ENCODE data around the gene WDR5. TPM values are rescaled to one million over a fixed set of nuclear protein-coding genes. Genes with fewer than 3 reads are reported as not detected.

WDR5 gene
- total RNA-seq, 1 donor from 2014 or later: 28.2 TPM

DNA sequence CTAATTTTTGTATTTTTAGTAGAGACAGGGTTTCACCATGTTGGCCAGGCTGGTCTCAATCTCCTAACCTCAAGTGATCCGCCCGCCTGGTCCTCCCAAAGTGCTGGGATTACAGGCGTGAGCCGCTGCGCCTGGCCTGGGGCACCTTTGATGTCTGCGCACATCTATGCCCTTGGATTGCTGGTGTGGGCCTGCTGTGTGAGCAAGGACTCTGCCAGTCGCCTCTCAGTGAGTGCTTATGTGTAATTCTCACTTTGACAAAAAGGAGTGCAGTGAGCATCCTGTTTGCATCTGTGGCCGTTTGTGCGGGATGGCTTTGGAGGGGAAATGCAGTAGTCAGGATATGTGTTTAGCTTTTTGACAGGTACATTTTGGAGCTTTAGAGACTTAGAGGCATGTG is 9.4 kb downstream of the WDR5 start:
- Histone ChIP-seq H3K36me3 (ENCODE audit: control insufficient read depth in 3 of 3, insufficient read depth in 3 of 3, low read length in 3 of 3) (peaks cover 59 to 68% (median 66%) of the 10 kb centered on the region in 3 donors), H3K4me1 (ENCODE audit: control insufficient read depth in 3 of 3, insufficient read depth in 3 of 3, low read length in 3 of 3) (no peaks in the 10 kb centered on the region), H3K4me3 (ENCODE audit: low read length in 3 of 3) (no peak overlapping the region), H3K27me3 (ENCODE audit: control insufficient read depth in 3 of 3, insufficient read depth in 3 of 3, low read length in 3 of 3) (no peaks in the 10 kb centered on the region), H3K9ac (ENCODE audit: low read depth in 1 of 3, low read length in 3 of 3) (no peak overlapping the region), H3K9me3 (ENCODE audit: control insufficient read depth in 3 of 3, low read length in 3 of 3) (no peaks in the 10 kb centered on the region), H3K27ac (ENCODE audit: low read depth, low read length) (no peak overlapping the region)

DNA sequence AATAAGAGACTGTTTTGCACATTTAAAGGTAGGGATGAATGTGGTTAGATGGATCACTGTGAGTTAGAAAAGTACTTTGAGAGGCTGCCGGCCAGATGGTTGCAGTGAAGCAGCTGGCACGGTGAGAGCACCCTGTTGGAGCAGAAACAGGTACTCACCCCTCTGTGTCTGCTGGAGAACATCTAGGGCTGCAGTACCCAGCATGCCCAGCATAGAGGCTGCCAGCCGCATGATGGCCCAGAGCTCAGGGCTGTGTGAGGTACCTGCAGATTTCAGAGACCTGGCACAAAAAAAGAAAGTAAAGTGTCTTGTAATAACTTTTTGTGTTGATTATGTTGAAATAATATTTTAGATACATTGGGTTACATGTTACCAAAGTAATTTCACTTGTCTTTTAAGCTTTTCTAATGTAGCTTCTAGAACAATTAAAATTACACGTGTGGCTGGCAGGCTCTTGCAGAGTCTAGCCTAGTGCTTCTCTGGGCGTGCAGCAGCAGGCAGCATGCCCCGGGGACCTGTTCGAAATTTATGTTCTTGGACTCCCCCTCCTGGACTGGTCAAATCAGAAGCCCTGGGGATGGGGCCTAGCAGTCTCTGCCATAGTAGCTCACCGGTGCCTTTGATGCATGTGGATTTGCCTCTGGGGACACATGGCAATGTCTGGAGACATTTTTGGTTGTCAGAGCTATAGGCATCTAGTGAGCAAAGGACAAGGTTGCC is 11.1 kb downstream of the WDR5 start:
- Histone ChIP-seq H3K9ac (ENCODE audit: low read depth in 1 of 3, low read length in 3 of 3) (peak overlapping the region in 1 of 3 donors; percentile 8), H3K4me3 (ENCODE audit: low read length in 3 of 3) (no peak overlapping the region), H3K27me3 (ENCODE audit: control insufficient read depth in 3 of 3, insufficient read depth in 3 of 3, low read length in 3 of 3) (no peaks in the 10 kb centered on the region), H3K36me3 (ENCODE audit: control insufficient read depth in 3 of 3, insufficient read depth in 3 of 3, low read length in 3 of 3) (peaks cover 62 to 68% (median 67%) of the 10 kb centered on the region in 3 donors), H3K9me3 (ENCODE audit: control insufficient read depth in 3 of 3, low read length in 3 of 3) (no peaks in the 10 kb centered on the region), H3K4me1 (ENCODE audit: control insufficient read depth in 3 of 3, insufficient read depth in 3 of 3, low read length in 3 of 3) (peaks cover 0 to 9% (median 0%) of the 10 kb centered on the region in 3 donors), H3K27ac (ENCODE audit: low read depth, low read length) (no peak overlapping the region)

DNA sequence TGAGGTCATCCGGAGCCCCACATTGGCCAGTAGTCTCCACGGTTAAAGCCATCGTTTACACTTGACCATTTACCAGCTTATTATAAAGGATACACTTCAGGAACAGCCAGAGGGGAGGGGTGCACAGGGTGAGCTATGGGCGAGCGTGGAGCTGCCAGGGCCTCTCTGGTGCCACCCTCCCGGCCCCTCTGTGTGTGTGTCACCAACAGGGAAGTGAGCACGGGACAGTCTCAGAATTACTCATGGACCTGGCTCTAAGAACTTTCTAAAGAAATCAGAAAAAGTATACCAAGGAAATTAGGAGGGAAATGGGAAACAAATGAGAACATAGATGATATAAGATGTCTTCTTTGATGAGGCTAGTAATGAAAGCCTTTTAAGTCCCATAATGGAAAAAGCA is 13.5 kb downstream of the WDR5 start:
- no peak overlapping the region for H3K27ac ChIP-seq (ENCODE audit: low read depth, low read length)
- no peak overlapping the region for H3K4me3 ChIP-seq (ENCODE audit: low read length in 3 of 3)
- H3K36me3 ChIP-seq (ENCODE audit: control insufficient read depth in 3 of 3, insufficient read depth in 3 of 3, low read length in 3 of 3): peaks cover 67 to 77% (median 69%) of the 10 kb centered on the region in 3 donors
- no peaks in the 10 kb centered on the region for H3K9me3 ChIP-seq (ENCODE audit: control insufficient read depth in 3 of 3, low read length in 3 of 3)
- H3K27me3 ChIP-seq (ENCODE audit: control insufficient read depth in 3 of 3, insufficient read depth in 3 of 3, low read length in 3 of 3): no peaks in the 10 kb centered on the region
- H3K4me1 ChIP-seq (ENCODE audit: control insufficient read depth in 3 of 3, insufficient read depth in 3 of 3, low read length in 3 of 3): peaks cover 0 to 19% (median 0%) of the 10 kb centered on the region in 3 donors
- H3K9ac ChIP-seq (ENCODE audit: low read depth in 1 of 3, low read length in 3 of 3): no peak overlapping the region

DNA sequence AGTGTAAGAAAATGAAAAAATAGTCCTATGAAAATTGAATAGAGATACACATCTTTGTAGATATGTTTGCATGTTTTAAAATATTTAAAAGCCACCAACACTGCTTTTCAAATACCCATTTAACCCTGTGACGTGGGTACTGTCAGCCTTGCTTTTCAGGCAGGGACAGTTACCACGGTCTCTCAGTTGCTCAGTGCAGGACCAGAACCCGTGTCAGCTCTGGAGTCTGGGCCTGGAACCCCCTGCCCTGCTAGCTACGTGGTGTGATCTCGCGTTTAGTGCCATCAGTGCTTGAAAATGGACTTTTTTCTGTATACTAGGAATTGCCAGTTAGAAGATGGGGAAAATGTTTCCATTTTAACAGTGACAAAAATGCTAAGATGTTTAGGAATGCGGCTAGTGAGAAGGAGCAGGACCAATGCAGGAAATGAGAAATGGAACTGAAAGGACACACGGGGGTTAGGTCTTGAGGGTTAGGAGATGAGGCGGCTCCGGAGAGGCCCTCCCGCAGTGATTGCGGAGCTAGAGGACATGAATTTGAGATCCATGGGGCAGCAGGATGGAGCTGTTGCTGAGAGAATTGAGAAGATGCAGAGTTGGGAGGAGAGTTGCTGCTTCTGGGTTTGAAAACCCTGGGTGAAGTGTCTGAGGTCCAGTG is 14.8 kb downstream of the WDR5 start:
- no peak overlapping the region for H3K27ac ChIP-seq (ENCODE audit: low read depth, low read length)
- H3K9ac ChIP-seq (ENCODE audit: low read depth in 1 of 3, low read length in 3 of 3): no peak overlapping the region
- H3K36me3 ChIP-seq (ENCODE audit: control insufficient read depth in 3 of 3, insufficient read depth in 3 of 3, low read length in 3 of 3): peaks cover 72 to 85% (median 73%) of the 10 kb centered on the region in 3 donors
- peaks cover 0 to 19% (median 0%) of the 10 kb centered on the region in 3 donors for H3K4me1 ChIP-seq (ENCODE audit: control insufficient read depth in 3 of 3, insufficient read depth in 3 of 3, low read length in 3 of 3)
- no peak overlapping the region for H3K4me3 ChIP-seq (ENCODE audit: low read length in 3 of 3)
- no peaks in the 10 kb centered on the region for H3K27me3 ChIP-seq (ENCODE audit: control insufficient read depth in 3 of 3, insufficient read depth in 3 of 3, low read length in 3 of 3)
- H3K9me3 ChIP-seq (ENCODE audit: control insufficient read depth in 3 of 3, low read length in 3 of 3): no peaks in the 10 kb centered on the region

DNA sequence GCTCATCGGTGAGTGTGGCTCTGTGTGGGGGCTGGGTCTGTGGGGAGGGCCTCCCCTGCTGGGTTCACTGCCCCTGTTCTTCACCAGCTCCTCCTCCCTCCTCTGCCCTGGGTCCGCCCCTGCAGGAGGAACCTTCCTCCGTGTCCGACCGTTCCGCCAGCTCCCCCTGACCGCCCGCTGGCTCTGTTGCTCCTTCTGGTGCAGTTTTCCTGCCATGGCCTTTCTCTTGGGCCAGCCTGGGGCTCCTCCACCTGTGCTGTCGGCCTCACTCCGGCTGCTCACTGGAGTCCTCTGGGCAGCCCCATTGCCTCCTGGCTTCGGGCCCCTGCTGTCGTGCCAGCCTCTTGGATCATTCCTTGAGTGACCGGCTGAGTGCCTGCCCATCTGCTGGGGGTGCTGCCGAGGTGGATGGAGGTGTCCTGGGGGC is 16.2 kb downstream of the WDR5 start:
- Histone ChIP-seq H3K4me3 (ENCODE audit: low read length in 3 of 3) (no peak overlapping the region), H3K27ac (ENCODE audit: low read depth, low read length) (no peak overlapping the region), H3K9me3 (ENCODE audit: control insufficient read depth in 3 of 3, low read length in 3 of 3) (no peaks in the 10 kb centered on the region), H3K4me1 (ENCODE audit: control insufficient read depth in 3 of 3, insufficient read depth in 3 of 3, low read length in 3 of 3) (peaks cover 0 to 19% (median 0%) of the 10 kb centered on the region in 3 donors), H3K9ac (ENCODE audit: low read depth in 1 of 3, low read length in 3 of 3) (no peak overlapping the region), H3K27me3 (ENCODE audit: control insufficient read depth in 3 of 3, insufficient read depth in 3 of 3, low read length in 3 of 3) (no peaks in the 10 kb centered on the region), H3K36me3 (ENCODE audit: control insufficient read depth in 3 of 3, insufficient read depth in 3 of 3, low read length in 3 of 3) (peaks cover 80 to 92% (median 80%) of the 10 kb centered on the region in 3 donors)

DNA sequence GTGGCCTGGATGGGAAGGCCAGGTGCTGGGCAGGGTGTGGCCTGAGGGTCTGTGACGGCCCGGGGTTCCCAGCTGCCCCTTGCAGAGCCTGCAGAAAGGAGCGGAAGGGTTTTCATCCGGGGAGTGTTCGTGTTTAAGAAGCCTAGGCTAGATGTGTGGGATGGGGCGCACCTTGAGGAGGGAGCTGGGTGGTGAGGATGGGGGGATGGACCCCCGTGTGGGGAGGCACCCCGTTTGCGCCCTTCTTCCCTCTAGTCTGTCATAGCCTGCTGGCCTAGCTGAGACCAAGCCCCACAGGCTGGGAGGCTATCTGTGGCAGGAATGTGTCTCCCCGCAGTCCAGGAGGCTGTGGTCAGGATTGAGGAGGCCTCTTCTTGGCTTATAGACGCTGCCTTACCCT is 16.6 kb downstream of the WDR5 start:
- Histone ChIP-seq H3K36me3 (ENCODE audit: control insufficient read depth in 3 of 3, insufficient read depth in 3 of 3, low read length in 3 of 3) (peaks cover 80 to 93% (median 80%) of the 10 kb centered on the region in 3 donors), H3K27ac (ENCODE audit: low read depth, low read length) (no peak overlapping the region), H3K9ac (ENCODE audit: low read depth in 1 of 3, low read length in 3 of 3) (no peak overlapping the region), H3K9me3 (ENCODE audit: control insufficient read depth in 3 of 3, low read length in 3 of 3) (no peaks in the 10 kb centered on the region), H3K4me3 (ENCODE audit: low read length in 3 of 3) (no peak overlapping the region), H3K4me1 (ENCODE audit: control insufficient read depth in 3 of 3, insufficient read depth in 3 of 3, low read length in 3 of 3) (peaks cover 0 to 19% (median 0%) of the 10 kb centered on the region in 3 donors), H3K27me3 (ENCODE audit: control insufficient read depth in 3 of 3, insufficient read depth in 3 of 3, low read length in 3 of 3) (no peaks in the 10 kb centered on the region)

DNA sequence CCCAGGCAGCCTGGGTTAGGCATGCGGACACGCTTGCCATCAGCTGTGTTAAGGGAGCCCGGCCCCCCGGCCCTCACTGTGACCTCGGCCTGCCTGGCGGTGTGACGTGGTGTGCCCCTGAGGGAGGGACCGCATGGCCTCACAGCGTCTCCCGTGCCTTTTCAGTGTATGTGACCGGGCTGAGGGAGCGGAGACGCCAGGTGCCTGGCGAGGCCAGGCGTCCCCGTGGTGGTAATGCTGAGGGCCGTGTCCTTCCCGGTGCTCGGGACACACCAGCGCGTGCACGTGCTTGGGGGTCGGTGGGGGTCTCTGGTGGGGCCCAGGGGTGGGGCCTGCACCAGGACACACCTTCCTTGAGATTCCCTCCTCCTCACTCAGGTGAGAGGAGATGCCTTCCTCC is 17.6 kb downstream of the WDR5 start:
- Histone ChIP-seq H3K9me3 (ENCODE audit: control insufficient read depth in 3 of 3, low read length in 3 of 3) (no peaks in the 10 kb centered on the region), H3K36me3 (ENCODE audit: control insufficient read depth in 3 of 3, insufficient read depth in 3 of 3, low read length in 3 of 3) (peaks cover 84 to 97% (median 84%) of the 10 kb centered on the region in 3 donors), H3K4me1 (ENCODE audit: control insufficient read depth in 3 of 3, insufficient read depth in 3 of 3, low read length in 3 of 3) (peaks cover 0 to 19% (median 0%) of the 10 kb centered on the region in 3 donors), H3K9ac (ENCODE audit: low read depth in 1 of 3, low read length in 3 of 3) (no peak overlapping the region), H3K27me3 (ENCODE audit: control insufficient read depth in 3 of 3, insufficient read depth in 3 of 3, low read length in 3 of 3) (no peaks in the 10 kb centered on the region), H3K27ac (ENCODE audit: low read depth, low read length) (no peak overlapping the region), H3K4me3 (ENCODE audit: low read length in 3 of 3) (no peak overlapping the region)

DNA sequence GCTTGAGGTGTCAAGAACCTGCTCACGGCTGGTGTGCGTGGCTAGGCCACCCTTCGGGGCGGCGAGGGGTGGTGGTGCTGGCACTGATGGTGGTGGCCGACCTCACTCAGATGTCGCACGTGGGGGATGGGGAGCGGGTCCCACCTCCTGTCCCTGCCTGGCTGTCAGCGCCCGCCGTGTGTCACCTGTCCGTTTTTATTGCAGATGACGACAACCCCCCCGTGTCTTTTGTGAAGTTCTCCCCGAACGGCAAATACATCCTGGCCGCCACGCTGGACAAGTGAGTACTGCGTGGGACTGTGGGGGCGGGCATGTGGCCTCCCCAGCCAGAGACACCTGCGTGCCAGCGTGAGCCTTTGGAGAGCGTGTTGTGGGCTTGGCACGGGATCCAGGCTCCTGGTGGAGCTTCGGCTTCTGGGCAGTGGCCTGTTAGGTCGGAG is 18.4 kb downstream of the WDR5 start:
- Histone ChIP-seq H3K36me3 (ENCODE audit: control insufficient read depth in 3 of 3, insufficient read depth in 3 of 3, low read length in 3 of 3) (peaks cover 79 to 97% (median 83%) of the 10 kb centered on the region in 3 donors), H3K9me3 (ENCODE audit: control insufficient read depth in 3 of 3, low read length in 3 of 3) (no peaks in the 10 kb centered on the region), H3K27me3 (ENCODE audit: control insufficient read depth in 3 of 3, insufficient read depth in 3 of 3, low read length in 3 of 3) (no peaks in the 10 kb centered on the region), H3K27ac (ENCODE audit: low read depth, low read length) (no peak overlapping the region), H3K4me1 (ENCODE audit: control insufficient read depth in 3 of 3, insufficient read depth in 3 of 3, low read length in 3 of 3) (peaks cover 0 to 19% (median 0%) of the 10 kb centered on the region in 3 donors), H3K9ac (ENCODE audit: low read depth in 1 of 3, low read length in 3 of 3) (no peak overlapping the region), H3K4me3 (ENCODE audit: low read length in 3 of 3) (no peak overlapping the region)

DNA sequence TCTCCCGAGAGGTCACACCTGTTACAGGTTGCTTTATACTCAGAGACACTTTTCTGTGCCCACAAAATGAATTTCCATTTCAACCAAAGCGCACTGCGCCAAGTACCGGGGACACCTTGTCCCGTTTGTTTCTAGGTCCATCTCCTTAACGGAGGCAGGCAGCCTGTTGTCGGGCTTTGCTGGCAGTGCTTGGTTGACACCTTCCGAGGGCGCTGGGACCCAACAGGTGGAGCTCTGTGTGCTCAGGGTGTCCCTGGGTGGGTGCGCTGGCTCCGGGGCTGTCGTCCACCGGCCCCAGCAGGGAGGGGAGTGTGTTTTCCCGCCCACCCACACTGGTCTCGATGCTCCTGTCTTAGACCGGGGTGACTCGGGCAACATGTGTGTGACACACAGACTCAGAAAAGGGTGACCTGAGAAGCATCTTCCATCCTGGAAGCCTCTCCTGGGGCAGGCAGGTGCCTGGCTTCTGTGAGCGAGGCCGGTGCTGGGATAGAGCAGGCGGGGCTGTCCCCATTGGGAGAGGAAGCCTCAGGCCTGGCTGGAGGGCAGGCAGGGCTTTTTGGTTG is 20.0 kb downstream of the WDR5 start:
- Histone ChIP-seq H3K9me3 (ENCODE audit: control insufficient read depth in 3 of 3, low read length in 3 of 3) (no peaks in the 10 kb centered on the region), H3K4me3 (ENCODE audit: low read length in 3 of 3) (no peak overlapping the region), H3K9ac (ENCODE audit: low read depth in 1 of 3, low read length in 3 of 3) (no peak overlapping the region), H3K27me3 (ENCODE audit: control insufficient read depth in 3 of 3, insufficient read depth in 3 of 3, low read length in 3 of 3) (no peaks in the 10 kb centered on the region), H3K4me1 (ENCODE audit: control insufficient read depth in 3 of 3, insufficient read depth in 3 of 3, low read length in 3 of 3) (peaks cover 0 to 19% (median 0%) of the 10 kb centered on the region in 3 donors), H3K36me3 (ENCODE audit: control insufficient read depth in 3 of 3, insufficient read depth in 3 of 3, low read length in 3 of 3) (peaks cover 69 to 83% (median 70%) of the 10 kb centered on the region in 3 donors), H3K27ac (ENCODE audit: low read depth, low read length) (no peak overlapping the region)
